NCI-H524 treated with DMSO at 0.1 percent for 48 hours (cell line): ENCODE measurements around the gene MFNG.

Experiments used
- DNase-seq: peaks from one replicate; lab custom pipeline; 2025; lab: John Stamatoyannopoulos, UW

Gene MFNG

GRCh38 chr22:37493979-37494378 is 7.8 kb upstream of the MFNG start:
- DNase-seq: no peak

DNA sequence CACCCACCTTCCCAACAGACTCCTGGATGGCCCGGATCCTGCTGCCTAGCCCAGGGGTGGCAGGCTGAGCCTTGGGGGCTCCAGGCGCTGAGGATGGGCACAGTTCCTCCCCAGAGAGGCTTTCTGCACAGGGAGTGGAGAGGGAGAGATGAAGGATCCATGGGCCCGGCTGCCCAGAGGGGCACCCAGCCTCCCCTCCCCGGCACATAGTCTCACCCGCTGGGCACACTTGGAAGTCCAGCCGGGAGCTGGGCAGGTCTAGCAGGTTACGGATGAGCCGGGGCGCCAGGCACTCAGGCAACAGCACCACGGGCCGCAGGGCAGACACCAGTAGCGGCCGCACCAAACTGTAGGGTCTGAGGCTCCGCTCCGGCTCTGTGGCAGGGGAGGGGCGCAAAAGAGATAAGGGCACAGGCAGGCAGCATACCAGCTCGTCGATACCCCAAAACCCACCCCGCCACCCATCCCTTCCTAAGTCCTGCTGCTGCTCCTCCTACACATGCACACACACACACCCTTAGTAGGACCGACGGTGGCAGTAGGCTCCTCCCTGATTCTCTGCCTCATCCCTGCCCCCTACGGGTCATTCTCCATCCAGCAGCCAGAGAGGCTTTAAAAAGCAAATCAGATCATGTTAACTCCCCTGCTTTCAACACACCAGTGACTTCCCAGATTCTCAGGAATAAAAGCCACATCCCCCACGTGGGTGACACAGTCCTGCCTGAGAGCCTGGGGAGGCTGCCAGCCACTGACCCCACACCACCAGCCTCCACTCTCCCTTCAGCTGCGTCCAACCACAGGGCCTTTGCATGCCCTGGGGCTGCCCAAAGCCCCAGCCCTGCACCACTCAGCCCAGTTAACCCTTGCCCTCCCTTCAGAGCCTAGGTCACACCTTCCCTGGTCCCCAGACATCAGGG is 6.5 kb upstream of the MFNG start:
- DNase-seq: no peak

- DNase-seq: no peak
These were observed 5.6 kb upstream of the MFNG start for GRCh38 chr22:37491559-37492427.

DNA sequence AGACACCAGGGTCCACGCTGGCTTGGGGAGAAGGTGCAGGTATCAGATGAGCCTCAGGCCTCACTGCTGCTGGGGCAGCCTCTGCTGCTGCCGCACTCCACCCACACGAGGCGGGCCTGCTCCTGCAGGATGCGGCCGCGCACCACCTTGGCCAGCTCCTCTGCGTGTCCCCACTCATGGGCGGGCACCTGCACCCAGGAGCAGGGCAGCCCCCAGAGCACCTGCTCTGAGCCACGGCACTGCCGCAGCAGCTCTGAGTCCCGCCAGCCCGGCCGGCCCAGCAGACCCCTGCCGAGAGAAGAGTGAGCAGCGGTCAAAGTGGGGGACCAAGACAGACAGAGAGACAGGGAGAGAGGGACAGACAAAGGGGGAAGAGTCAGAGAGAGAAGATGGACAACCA is 4.9 kb upstream of the MFNG start:
- DNase-seq: no peak

- no peak for DNase-seq
These were observed 3.8 kb upstream of the MFNG start for GRCh38 chr22:37489983-37490382.

- no peak for DNase-seq
These were observed 2.4 kb upstream of the MFNG start for GRCh38 chr22:37488337-37489135.

GRCh38 chr22:37487571-37487970 is 1.4 kb upstream of the MFNG start:
- DNase-seq: no peak

- no peak for DNase-seq
These were observed 945 bp upstream of the MFNG start for GRCh38 chr22:37487129-37487528.

- no peak for DNase-seq
These were observed 575 bp downstream of the MFNG start for GRCh38 chr22:37485395-37486223.

DNA sequence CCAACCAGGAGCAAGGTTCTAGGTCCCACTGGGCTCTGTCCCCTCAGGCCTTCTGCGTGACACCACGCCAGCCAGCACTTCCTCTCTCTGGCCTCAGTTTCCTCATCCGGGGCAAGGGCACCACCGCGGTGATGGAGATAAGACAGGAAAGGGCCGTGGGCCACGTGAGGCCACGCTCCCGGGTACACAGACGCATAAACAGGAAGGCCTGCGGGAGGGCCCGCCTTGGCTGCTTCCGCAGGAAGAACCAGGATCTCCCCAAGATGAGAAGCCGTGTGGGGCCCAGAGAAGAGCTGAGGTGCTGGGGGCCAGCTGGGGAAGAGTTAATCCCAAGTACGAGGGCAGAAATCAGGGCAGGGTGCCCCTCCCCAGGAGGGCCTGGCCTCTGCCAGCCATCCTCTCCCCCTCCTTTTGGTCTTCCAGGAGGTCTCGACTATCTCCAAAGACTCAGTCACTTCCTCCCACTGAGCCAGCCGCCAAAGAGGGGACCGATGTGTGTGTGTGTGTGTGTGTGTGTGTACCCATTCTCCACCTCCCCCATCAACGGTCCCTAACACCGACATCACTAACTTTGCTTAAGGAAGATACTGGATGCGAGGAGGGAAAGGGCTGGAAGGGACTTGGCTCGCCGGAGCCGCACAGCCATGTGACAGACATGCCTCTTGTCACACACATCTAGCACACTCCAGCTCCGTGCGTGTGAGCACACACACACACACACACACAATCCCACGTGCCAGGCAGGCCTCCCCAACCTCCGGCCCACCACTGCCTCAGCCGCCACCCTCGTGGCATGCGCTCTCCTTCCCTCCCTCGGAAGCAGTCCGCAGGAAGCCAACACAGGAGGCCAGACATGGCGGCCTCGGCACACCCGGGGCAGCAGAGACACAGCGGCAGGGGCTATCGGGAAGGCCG is 1.4 kb downstream of the MFNG start:
- no peak for DNase-seq

DNA sequence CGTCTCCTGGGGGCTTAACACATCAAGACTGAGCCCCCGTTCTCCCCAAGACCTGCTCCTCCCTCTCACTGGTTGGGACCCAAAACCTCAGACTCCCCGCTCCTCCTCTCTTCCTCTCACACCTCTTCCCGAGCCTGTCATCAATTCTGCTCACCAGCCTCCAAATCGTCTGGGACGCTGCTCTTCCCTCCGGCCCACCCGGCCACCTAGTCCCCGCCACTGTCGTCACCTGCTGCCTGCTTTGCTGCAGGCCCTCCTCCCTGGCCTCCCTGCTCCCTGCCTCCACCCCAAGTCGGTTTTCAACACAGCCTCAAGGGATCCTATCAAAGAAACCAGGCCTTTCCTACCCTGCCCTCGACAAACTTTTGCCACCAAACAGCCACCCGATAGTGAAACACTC is 3.1 kb downstream of the MFNG start:
- DNase-seq: no peak

GRCh38 chr22:37482244-37482643 is 3.9 kb downstream of the MFNG start:
- no peak for DNase-seq

- no peak for DNase-seq
These were observed 4.8 kb downstream of the MFNG start for GRCh38 chr22:37481347-37481907.

DNA sequence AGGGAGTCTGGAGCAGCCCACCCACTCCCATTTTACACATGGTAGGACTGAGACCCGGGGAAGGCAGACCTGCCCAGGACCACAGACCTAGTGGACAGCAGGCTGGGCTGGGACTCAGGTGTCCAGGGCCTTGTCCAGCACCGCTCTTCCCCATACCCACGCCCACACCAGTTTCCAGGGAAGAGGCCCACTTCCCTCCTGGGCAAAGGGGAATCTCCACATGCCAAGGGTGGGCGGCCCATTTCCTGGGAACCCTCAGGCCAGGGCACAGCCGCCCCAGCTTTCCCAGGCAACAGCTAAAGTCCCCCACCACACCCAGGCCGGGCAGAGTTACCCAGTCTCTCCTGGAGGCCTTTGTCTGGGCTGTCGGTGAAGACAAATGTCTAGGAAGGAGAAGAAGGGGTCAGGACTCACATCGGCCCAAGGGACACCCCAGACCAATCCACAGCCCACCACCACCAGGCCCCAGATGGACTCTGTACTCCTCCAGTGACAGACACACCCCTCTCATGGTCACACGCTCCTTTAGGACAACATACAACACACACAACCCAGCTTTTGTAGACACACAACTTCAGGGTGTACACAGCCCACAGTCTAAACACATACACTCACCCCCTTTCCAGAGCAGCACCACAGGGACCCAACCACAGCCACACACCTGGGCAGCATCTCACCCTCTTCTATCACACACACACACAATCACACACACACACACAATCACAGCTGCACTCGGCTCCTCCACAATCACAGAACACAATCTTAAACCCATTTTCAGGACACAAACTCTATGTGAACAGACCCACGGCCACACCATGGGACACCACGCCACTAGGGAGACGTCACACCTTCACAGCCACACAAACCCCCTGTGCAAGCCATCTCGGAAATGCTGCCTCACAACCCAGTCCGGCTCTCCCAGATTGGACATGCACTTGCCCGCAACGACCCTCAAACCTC is 5.5 kb downstream of the MFNG start:
- DNase-seq: no peak

DNA sequence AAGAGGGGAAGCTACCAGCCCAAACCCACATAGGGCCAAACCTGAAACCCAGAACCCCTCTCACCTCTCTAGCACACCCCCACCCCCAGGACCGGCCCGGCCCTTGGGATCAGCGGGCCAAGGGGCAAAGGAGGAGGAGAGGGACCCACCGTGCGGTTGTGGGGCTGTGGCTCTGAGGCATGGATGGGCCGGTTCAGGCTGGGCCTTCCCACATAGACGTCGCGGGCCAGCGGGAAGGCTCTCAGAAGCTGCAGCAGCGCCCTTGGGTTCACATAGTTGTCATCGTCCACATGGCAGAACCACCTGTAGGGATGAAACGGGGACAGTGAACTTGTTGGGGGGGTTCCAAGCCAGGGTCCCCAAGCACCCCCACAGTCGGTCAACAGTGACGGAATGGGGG is 7.0 kb downstream of the MFNG start:
- DNase-seq: no peak

DNA sequence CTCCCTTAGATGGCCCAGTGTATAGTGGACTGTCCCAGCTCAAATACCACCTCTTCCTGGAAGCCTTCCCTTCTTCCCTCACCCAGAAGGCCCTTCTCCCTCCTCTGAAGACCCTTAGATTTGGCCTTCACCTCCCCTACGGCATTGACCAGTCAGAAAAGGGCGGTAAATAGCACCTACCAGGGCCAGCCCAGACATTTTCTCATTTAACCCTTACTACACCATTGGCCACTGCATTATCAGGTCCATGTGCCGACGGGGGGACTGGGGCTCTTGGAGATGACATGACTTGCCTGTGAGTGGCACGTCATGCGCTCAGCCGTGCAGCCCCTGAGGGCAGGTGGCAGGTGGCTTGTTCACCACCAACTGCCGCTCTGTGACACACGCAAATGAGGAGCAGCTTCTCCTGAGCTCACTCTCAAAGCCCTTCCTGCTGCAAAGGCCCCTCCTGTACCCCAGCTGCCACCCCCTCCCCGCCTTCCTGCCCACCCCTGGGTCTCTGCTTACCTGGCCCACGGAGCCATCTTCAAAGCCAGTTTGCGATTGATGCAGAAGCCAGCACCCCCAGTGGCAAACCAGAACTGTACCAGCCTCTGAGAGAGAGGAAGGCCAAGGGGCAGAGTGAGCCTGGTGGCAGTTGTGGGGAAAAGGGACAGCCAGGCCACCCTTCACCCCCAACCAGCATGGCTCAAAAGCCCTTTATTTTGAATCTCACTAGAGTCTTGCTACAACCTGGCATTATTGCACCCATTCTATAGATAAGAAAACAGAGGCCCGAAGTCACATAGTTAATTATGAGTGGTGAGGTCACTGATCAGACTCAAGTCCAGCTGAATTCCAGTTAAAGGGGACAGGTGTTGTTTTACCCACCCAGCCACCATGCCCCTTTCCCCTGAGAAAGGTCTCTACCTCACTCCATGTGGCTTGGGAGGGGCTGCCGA is 9.5 kb downstream of the MFNG start:
- no peak for DNase-seq

GRCh38 chr22:37474447-37475090 is 11.6 kb downstream of the MFNG start:
- DNase-seq: no peak
